HEK293 (cell line): ENCODE data around the gene SMAD4.
A peak's percentile ranks its signal among the peaks of the same experiment; 100 is the strongest.

Experiments
- CTCF ChIA-PET: fragments of 350-600 bp; formaldehyde crosslinking; extraction: SDS; loops from one replicate; lab custom pipeline; 2021; ENCODE audit warnings: antibody characterized with exemption; lab: Yijun Ruan, JAX
- POLR2A ChIA-PET: fragments of 300-600 bp; formaldehyde crosslinking; extraction: SDS; loops from one replicate; lab custom pipeline; 2020; ENCODE audit warnings: antibody characterized with exemption, inconsistent platforms; lab: Yijun Ruan, JAX
- H3K27ac ChIP-seq: fragments of 200-500 bp; sonication (Bioruptor generic); 2 replicates; pipeline ENCODE4 v1.5.1; 2014; ENCODE audit warnings: low read depth, low read length, control low read depth, inconsistent platforms; ENCODE audit errors: extremely low read depth
- H3K36me3 ChIP-seq, 2 experiments: fragments of 200-500 bp in 1 of 2; sonication (Bioruptor generic) in 1 of 2; 1 replicate in 1 of 2; 2 replicates in 1 of 2; pipeline ENCODE4 v1.5.1; 2014 to 2017; ENCODE audit warnings: inconsistent platforms in 2 of 2, low read length in 2 of 2; ENCODE audit not compliant: control insufficient read depth in 2 of 2, insufficient read depth in 1 of 2
- H3K4me1 ChIP-seq: fragments of 200-500 bp; sonication (Bioruptor generic); 2 replicates; pipeline ENCODE4 v1.5.1; 2014; ENCODE audit warnings: mild to moderate bottlenecking, low read length, inconsistent platforms; ENCODE audit not compliant: control insufficient read depth, insufficient read depth
- H3K4me3 ChIP-seq: 2 replicates; pipeline ENCODE4 v1.5.1; 2011; ENCODE audit warnings: low read depth, mild to moderate bottlenecking, control low read depth, low read length, moderate library complexity
- H3K9me3 ChIP-seq: fragments of 200-500 bp; sonication (Bioruptor generic); 2 replicates; pipeline ENCODE4 v1.5.1; 2014; ENCODE audit warnings: low read depth, low read length, inconsistent platforms; ENCODE audit not compliant: control insufficient read depth, insufficient read depth
- FEZF1 ChIP-seq: fragments of 450-650 bp; formaldehyde crosslinking; IDR thresholded peaks from 2 replicates; pipeline ENCODE4 v1.5.1; 2016; ENCODE audit warnings: missing biosample characterization, missing genetic modification characterization
- IKZF3 ChIP-seq: fragments of 450-650 bp; IDR thresholded peaks from 2 replicates; pipeline ENCODE4 v1.5.0; 2018; ENCODE audit warnings: missing biosample characterization, mild to moderate bottlenecking, missing genetic modification characterization, moderate library complexity
- KLF16 ChIP-seq: fragments of 450-650 bp; formaldehyde crosslinking; IDR thresholded peaks from 2 replicates; pipeline ENCODE4 v1.5.1; 2017; ENCODE audit warnings: missing biosample characterization, missing genetic modification characterization
- KLF7 ChIP-seq: fragments of 450-650 bp; formaldehyde crosslinking; IDR thresholded peaks from 2 replicates; pipeline ENCODE4 v1.5.1; 2016; ENCODE audit warnings: missing biosample characterization, missing genetic modification characterization, borderline replicate concordance
- ZBTB21 ChIP-seq: fragments of 450-650 bp; formaldehyde crosslinking; IDR thresholded peaks from 2 replicates; pipeline ENCODE4 v1.5.1; 2017; ENCODE audit warnings: missing biosample characterization, missing genetic modification characterization
- ZEB2 ChIP-seq: fragments of 450-650 bp; formaldehyde crosslinking; IDR thresholded peaks from 2 replicates; pipeline ENCODE4 v1.5.1; 2016; ENCODE audit warnings: missing biosample characterization, missing genetic modification characterization
- ZNF140 ChIP-seq: fragments of 450-650 bp; formaldehyde crosslinking; IDR thresholded peaks from 2 replicates; pipeline ENCODE4 v1.5.1; 2016; ENCODE audit warnings: missing biosample characterization, missing genetic modification characterization
- ZNF292 ChIP-seq: fragments of 450-650 bp; formaldehyde crosslinking; IDR thresholded peaks from 2 replicates; pipeline ENCODE4 v1.5.1; 2016; ENCODE audit warnings: low read depth, missing biosample characterization, missing genetic modification characterization, borderline replicate concordance
- ZNF335 ChIP-seq: fragments of 450-650 bp; formaldehyde crosslinking; conservative IDR thresholded peaks from 2 replicates; pipeline ENCODE4 v1.5.1; 2016; ENCODE audit warnings: missing biosample characterization, missing genetic modification characterization
- ZNF544 ChIP-seq: fragments of 450-650 bp; formaldehyde crosslinking; IDR thresholded peaks from 2 replicates; pipeline ENCODE4 v1.5.0; 2017; ENCODE audit warnings: missing biosample characterization, missing genetic modification characterization
- ZNF629 ChIP-seq: fragments of 450-650 bp; formaldehyde crosslinking; IDR thresholded peaks from 2 replicates; pipeline ENCODE4 v1.5.1; 2017; ENCODE audit warnings: missing biosample characterization, missing genetic modification characterization
- ZNF664 ChIP-seq: fragments of 450-650 bp; formaldehyde crosslinking; IDR thresholded peaks from 2 replicates; pipeline ENCODE4 v1.5.1; 2016; ENCODE audit warnings: missing biosample characterization, missing genetic modification characterization
- ZNF768 ChIP-seq: fragments of 450-650 bp; formaldehyde crosslinking; IDR thresholded peaks from 2 replicates; pipeline ENCODE4 v1.5.1; 2018; ENCODE audit warnings: missing biosample characterization, mild to moderate bottlenecking, missing genetic modification characterization
- ZNF843 ChIP-seq: fragments of 450-650 bp; formaldehyde crosslinking; IDR thresholded peaks from 2 replicates; pipeline ENCODE4 v1.5.1; 2016; ENCODE audit warnings: missing biosample characterization, missing genetic modification characterization
- TF ChIP-seq, protein P1 (sequence below): fragments of 450-650 bp; formaldehyde crosslinking; IDR thresholded peaks from 2 replicates; pipeline ENCODE4 v1.5.1; 2016; ENCODE audit warnings: missing biosample characterization, missing genetic modification characterization
- TF ChIP-seq, protein P2 (sequence below): fragments of 450-650 bp; formaldehyde crosslinking; IDR thresholded peaks from 2 replicates; pipeline ENCODE4 v1.5.1; 2016; ENCODE audit warnings: missing biosample characterization, missing genetic modification characterization
- TF ChIP-seq, protein P3 (sequence below): fragments of 450-650 bp; formaldehyde crosslinking; IDR thresholded peaks from 2 replicates; pipeline ENCODE4 v1.5.1; 2016; ENCODE audit warnings: missing biosample characterization, missing genetic modification characterization, low read depth
- TF ChIP-seq, protein P4 (sequence below): fragments of 450-650 bp; formaldehyde crosslinking; IDR thresholded peaks from 2 replicates; pipeline ENCODE4 v1.5.1; 2017; ENCODE audit warnings: missing biosample characterization, missing genetic modification characterization
- TF ChIP-seq, protein P5 (sequence below): fragments of 450-650 bp; formaldehyde crosslinking; optimal IDR thresholded peaks from 2 replicates; pipeline ENCODE3; 2016; ENCODE audit warnings: missing biosample characterization, mild to moderate bottlenecking, missing genetic modification characterization
- TF ChIP-seq, protein P6 (sequence below): fragments of 450-650 bp; formaldehyde crosslinking; IDR thresholded peaks from 2 replicates; pipeline ENCODE4 v1.5.1; 2016; ENCODE audit warnings: missing biosample characterization, missing genetic modification characterization

SMAD4 gene

DNA sequence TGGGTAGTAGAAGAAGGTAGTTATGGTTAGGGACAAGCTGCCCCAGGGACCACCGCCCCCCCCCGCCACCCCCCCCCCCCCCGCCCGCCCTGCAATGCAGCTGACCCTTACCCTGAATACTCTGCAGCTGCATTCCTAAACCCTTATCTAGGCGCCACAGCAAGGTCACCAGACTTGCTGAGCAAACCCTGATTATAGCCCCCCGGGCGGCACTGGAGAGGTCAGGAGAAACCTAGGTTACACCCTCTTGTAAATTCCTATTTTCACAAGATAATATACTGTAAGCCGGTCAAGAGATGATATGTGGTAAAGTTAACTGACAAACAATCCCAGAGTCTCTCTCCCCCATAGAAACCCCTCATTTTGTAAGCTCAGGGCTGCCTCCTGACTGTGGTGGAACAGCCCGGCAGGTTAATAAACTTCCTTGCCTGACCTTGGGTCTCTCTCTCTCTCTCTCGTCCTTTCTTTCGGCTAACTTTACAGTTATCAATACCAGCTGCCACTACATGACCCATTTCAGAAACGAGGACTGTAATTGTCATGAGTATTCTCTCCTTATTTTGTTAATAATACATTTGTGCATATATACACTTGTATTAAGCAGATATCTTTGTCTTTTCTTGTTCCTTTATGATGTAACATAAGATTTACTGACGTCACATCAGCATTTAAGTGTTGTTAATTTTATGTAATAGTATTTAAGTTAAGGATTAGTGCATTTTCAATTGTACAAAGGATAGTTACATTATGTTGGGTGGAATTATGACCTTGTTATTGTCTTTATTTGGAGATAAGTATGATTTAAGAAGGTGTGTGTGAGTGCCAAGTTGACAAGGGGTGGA lies 22.8 kb upstream of the SMAD4 start:
- TF ChIP-seq KLF16 (tag by site-specific recombination) (no peak), ZNF544 (no peak), KLF7 (tag by site-specific recombination) (no peak), ZNF843 (tag by site-specific recombination) (peak; percentile 78), ZBTB21 (tag by site-specific recombination) (peak; percentile 36; the same call in 1 of the 2 replicates), IKZF3 (tag by site-specific recombination) (no peak), ZEB2 (tag by site-specific recombination) (no peak), ZNF629 (tag by site-specific recombination) (peak; percentile 89), ZNF335 (peak; percentile 41; the same call in 1 of the 2 replicates), ZNF768 (tag by site-specific recombination) (no peak), FEZF1 (tag by site-specific recombination) (peak; percentile 57), ZNF292 (tag by site-specific recombination) (no peak), ZNF140 (no peak), ZNF664 (tag by site-specific recombination) (peak; percentile 91)
- TF ChIP-seq, protein P1, sequence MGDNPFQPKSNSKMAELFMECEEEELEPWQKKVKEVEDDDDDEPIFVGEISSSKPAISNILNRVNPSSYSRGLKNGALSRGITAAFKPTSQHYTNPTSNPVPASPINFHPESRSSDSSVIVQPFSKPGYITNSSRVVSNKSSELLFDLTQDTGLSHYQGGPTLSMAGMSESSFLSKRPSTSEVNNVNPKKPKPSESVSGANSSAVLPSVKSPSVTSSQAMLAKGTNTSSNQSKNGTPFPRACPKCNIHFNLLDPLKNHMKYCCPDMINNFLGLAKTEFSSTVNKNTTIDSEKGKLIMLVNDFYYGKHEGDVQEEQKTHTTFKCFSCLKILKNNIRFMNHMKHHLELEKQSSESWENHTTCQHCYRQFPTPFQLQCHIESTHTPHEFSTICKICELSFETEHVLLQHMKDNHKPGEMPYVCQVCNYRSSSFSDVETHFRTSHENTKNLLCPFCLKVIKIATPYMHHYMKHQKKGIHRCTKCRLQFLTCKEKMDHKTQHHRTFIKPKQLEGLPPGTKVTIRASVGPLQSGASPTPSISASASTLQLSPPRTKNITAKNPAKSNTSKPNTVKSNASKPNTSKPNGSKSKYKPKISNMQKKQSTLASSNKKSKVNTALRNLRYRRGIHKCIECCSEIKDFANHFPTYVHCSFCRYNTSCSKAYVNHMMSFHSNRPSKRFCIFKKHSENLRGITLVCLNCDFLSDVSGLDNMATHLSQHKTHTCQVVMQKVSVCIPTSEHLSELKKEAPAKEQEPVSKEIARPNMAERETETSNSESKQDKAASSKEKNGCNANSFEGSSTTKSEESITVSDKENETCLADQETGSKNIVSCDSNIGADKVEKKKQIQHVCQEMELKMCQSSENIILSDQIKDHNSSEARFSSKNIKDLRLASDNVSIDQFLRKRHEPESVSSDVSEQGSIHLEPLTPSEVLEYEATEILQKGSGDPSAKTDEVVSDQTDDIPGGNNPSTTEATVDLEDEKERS, result no peak
- TF ChIP-seq, protein P2, sequence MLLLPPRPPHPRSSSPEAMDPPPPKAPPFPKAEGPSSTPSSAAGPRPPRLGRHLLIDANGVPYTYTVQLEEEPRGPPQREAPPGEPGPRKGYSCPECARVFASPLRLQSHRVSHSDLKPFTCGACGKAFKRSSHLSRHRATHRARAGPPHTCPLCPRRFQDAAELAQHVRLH (tag by site-specific recombination), result peak; percentile 37; the same call in 1 of the 2 replicates
- TF ChIP-seq, protein P3, sequence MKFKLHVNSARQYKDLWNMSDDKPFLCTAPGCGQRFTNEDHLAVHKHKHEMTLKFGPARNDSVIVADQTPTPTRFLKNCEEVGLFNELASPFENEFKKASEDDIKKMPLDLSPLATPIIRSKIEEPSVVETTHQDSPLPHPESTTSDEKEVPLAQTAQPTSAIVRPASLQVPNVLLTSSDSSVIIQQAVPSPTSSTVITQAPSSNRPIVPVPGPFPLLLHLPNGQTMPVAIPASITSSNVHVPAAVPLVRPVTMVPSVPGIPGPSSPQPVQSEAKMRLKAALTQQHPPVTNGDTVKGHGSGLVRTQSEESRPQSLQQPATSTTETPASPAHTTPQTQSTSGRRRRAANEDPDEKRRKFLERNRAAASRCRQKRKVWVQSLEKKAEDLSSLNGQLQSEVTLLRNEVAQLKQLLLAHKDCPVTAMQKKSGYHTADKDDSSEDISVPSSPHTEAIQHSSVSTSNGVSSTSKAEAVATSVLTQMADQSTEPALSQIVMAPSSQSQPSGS (tag by site-specific recombination), result peak; percentile 59; the same call in 1 of the 2 replicates
- TF ChIP-seq, protein P4, sequence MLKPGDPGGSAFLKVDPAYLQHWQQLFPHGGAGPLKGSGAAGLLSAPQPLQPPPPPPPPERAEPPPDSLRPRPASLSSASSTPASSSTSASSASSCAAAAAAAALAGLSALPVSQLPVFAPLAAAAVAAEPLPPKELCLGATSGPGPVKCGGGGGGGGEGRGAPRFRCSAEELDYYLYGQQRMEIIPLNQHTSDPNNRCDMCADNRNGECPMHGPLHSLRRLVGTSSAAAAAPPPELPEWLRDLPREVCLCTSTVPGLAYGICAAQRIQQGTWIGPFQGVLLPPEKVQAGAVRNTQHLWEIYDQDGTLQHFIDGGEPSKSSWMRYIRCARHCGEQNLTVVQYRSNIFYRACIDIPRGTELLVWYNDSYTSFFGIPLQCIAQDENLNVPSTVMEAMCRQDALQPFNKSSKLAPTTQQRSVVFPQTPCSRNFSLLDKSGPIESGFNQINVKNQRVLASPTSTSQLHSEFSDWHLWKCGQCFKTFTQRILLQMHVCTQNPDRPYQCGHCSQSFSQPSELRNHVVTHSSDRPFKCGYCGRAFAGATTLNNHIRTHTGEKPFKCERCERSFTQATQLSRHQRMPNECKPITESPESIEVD (tag by site-specific recombination), result 0 out of 2 replicates have a peak, but pooled peaks have one; percentile 15
- TF ChIP-seq, protein P5, sequence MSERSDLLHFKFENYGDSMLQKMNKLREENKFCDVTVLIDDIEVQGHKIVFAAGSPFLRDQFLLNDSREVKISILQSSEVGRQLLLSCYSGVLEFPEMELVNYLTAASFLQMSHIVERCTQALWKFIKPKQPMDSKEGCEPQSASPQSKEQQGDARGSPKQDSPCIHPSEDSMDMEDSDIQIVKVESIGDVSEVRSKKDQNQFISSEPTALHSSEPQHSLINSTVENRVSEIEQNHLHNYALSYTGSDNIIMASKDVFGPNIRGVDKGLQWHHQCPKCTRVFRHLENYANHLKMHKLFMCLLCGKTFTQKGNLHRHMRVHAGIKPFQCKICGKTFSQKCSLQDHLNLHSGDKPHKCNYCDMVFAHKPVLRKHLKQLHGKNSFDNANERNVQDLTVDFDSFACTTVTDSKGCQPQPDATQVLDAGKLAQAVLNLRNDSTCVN (tag by site-specific recombination), result no peak
- TF ChIP-seq, protein P6, sequence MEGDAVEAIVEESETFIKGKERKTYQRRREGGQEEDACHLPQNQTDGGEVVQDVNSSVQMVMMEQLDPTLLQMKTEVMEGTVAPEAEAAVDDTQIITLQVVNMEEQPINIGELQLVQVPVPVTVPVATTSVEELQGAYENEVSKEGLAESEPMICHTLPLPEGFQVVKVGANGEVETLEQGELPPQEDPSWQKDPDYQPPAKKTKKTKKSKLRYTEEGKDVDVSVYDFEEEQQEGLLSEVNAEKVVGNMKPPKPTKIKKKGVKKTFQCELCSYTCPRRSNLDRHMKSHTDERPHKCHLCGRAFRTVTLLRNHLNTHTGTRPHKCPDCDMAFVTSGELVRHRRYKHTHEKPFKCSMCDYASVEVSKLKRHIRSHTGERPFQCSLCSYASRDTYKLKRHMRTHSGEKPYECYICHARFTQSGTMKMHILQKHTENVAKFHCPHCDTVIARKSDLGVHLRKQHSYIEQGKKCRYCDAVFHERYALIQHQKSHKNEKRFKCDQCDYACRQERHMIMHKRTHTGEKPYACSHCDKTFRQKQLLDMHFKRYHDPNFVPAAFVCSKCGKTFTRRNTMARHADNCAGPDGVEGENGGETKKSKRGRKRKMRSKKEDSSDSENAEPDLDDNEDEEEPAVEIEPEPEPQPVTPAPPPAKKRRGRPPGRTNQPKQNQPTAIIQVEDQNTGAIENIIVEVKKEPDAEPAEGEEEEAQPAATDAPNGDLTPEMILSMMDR, result no peak
- Histone ChIP-seq H3K27ac (no peak overlapping the region), H3K4me1 (peaks cover 28% of the 10 kb centered on the region), H3K9me3 (no peaks in the 10 kb centered on the region), H3K4me3 (no peak overlapping the region), H3K36me3 (no peaks in the 10 kb centered on the region)
- ChIA-PET POLR2A (interaction anchor here (0.6 to 1.4 kb wide), 2 partner anchors 22 to 1279 kb away, joined by 3 read pairs; no protein-coding TSS in a partner anchor), CTCF (interaction anchor here (0.7 to 1.0 kb wide), 5 partner anchors 8 to 576 kb away, joined by 3 to 5 read pairs (median 3); no protein-coding TSS in a partner anchor)
